H1 (cell line): ENCODE data around the gene RAP2B. TPM values are rescaled to one million over a fixed set of nuclear protein-coding genes. Genes with fewer than 3 reads are reported as not detected.

Experiments used
- BCL11A ChIP-seq, 2 experiments: IDR thresholded peaks; one replicate each; pipeline ENCODE4 v1.6.1; 2011; ENCODE audit warnings: low read depth in 2 of 2, low read length in 2 of 2, mild to moderate bottlenecking in 2 of 2
- HDAC6 ChIP-seq: IDR thresholded peaks from one replicate; pipeline ENCODE4 v1.7.1; 2012; ENCODE audit warnings: low read depth, mild to moderate bottlenecking, inconsistent platforms, low read length, moderate library complexity
- JUND ChIP-seq: IDR thresholded peaks from 2 replicates; pipeline ENCODE4 v1.6.1; 2011; ENCODE audit warnings: mild to moderate bottlenecking, improper control_type of control experiment, low read length
- RBBP5 ChIP-seq: IDR thresholded peaks from 2 replicates; pipeline ENCODE4 v1.7.1; 2012; ENCODE audit warnings: low read depth, mild to moderate bottlenecking, inconsistent platforms, low read length, moderate library complexity, borderline replicate concordance
- SIN3A ChIP-seq, 2 experiments: IDR thresholded peaks in 1 of 2; conservative IDR thresholded peaks in 1 of 2; 2 replicates each; pipeline ENCODE4 v1.6.1; 2011 to 2012; ENCODE audit warnings: low read length in 2 of 2, improper control_type of control experiment in 1 of 2, low read depth in 1 of 2, mild to moderate bottlenecking in 1 of 2
- polyA plus RNA-seq, 7 experiments: library from polyadenylated mRNA; depleted of rRNA in 3 of 7; stranded (reverse) in 5 of 7; unstranded in 2 of 7; fragments of >200 nt in 5 of 7; fragments of 200-250 nt in 2 of 7; gene quantifications; 1 replicate in 5 of 7; 2 replicates in 1 of 7; 4 replicates in 1 of 7; pipeline versions ENCODE4 v1.2.1 to v1.2.3, GENCODE V29; 2011 to 2013; ENCODE audit warnings: missing spikeins in 2 of 7, mixed read lengths in 2 of 7
- total RNA-seq: library from RNA; stranded (reverse); fragmentation: NEBNext Ultra II Directional; extraction: Animal tissue kit (Norgen Biotek cat#: 25700); gene quantifications from 2 replicates; pipeline ENCODE4 v1.2.1, GENCODE V29; 2021

Gene RAP2B
- total and polyA plus RNA-seq, 2 of the 8 experiments (the other 6 are each of a cell fraction or from before 2014, with no cell fraction given), result 7.5 to 20.3 TPM

DNA sequence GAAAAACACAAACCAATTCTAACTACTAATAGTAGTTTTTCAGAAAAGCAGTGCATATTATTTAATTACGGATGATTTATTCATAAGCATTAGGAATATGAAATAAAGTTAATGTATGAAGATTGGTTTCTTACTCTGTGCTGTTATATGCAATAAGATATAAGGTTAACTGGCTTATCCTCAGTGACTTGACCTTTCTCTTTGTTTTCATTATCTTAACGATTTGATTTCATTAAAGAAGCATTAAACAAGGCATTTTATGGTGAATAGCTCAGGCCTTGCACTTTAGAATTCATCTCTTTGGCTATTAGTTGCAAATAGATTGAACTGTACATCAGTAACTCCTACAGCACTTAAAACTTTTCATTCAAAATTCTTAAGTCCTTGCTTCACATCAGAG lies 28.9 kb downstream of the RAP2B start (continued):
- no peak for TF ChIP-seq SIN3A (conservative IDR thresholded peaks at IDR 0.05 in 1 of 2, IDR thresholded peaks at IDR 0.05 in 1 of 2; ENCODE audit: low read depth in 1 of 2, low read length in 2 of 2)
- no peak for TF ChIP-seq HDAC6
- TF ChIP-seq JUND, result no peak
- TF ChIP-seq BCL11A (IDR thresholded peaks at IDR 0.05; ENCODE audit: low read depth in 2 of 2, low read length in 2 of 2), result no peak
- TF ChIP-seq RBBP5, result no peak
